GM11168 (cell line): ENCODE measurements around the gene THRA.

Source experiments
- in situ Hi-C: fragments of 300-500 bp; cut with MboI; formaldehyde crosslinking; loops from one replicate; pipeline ENCODE4 v1.12.0; 2022; ENCODE audit warnings: low sequenced_read_pairs; ENCODE audit not compliant: unreplicated experiment

The THRA gene

DNA sequence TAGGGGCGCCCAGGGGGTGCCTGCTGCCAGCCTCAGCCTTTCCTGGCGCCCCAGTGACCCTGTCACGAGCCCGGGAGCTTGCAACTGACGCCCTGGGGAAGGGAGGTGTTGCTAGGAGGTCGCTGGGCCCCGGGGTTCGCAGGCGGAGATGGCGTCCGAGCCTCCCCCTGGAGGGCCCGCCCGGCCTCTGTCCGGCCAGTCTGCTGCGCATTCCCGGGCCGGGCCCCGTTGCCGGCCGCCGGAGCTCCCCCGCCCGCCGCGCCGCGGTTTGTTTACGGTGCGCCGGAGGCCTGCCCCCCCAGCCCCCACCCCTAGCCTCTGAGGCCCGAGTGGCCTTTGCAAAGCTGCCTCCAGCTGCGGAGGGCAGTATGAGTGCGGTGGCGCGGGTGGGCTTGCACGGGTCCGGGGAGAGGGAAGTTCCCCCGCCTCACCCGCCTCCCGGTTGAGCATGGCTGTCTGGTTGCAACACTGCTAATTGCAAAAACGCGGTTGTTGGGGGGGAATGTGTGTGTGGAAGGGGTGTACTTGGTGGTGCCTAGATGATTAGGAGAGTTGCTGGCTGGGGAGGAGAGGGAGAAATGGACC lies 514 bp downstream of the THRA start:
- in situ Hi-C loops, result no loop called here

DNA sequence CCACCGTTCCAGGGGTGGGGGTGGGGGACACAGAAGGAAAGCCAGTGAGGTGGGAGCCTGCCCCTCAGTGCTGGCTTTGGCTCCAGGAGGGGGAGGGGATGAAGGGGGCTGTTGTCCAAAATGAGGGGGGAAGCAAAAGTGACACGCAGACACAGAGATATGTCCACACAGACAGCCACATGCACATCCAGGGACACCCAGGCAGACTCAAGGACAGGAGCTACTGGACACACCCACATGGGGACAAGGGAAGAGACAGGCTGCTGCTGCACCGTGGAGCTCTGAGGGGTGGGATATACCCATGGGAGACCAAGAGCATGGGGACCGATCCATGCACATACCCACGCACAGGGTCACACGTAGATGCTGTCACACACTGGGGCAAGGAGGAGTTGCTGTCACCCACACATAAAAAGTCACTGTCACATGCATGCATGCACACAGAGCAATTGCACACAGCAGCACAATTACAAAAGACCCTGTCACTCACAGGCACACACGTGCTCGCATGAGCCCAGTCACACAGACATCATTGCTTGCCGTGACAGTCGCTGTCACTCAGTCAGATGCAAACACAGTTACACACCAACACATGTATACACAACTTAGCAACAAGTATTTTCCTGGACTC lies 1.3 kb downstream of the THRA start:
- in situ Hi-C loops, result no loop called here

DNA sequence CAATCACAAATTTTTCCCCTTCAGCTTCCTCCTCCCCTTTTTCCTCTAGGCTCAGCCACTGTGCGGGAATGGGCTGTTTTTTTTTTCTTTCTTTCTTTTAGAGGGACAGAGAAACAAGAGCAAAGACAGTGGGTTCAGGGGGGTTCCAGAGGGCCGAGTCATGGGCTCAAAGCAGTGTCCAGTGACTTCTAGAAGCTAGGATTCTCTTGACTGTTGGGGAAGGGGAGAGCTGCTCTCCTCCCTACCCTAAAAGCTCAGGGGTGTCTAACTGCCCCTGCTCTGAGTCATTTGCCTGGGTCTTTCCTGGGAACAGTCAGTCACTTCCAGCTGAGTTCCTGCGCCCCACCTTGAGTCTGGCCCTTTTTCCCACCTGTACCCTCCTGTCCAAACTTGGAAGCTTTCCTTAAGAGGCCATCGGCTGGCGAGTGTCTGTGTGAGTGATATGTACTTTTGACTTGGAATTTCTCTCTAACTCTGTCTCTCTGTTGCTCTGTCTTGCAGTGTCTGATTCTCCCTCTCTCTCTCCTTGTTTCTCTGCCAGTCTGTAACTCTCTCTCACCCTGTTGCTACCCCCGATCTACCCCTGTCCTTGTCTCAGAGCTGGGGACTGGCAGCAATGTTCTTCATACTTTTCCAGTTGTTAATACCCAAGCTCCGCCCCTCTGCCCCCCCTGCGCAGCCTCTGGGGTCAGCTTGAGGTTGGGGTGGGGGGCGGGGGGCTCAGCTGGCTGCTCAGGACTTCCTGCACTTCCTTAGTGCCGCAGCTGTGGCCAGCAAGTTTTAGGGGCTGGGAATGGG lies 2.4 kb downstream of the THRA start:
- in situ Hi-C loops, result no loop called here

DNA sequence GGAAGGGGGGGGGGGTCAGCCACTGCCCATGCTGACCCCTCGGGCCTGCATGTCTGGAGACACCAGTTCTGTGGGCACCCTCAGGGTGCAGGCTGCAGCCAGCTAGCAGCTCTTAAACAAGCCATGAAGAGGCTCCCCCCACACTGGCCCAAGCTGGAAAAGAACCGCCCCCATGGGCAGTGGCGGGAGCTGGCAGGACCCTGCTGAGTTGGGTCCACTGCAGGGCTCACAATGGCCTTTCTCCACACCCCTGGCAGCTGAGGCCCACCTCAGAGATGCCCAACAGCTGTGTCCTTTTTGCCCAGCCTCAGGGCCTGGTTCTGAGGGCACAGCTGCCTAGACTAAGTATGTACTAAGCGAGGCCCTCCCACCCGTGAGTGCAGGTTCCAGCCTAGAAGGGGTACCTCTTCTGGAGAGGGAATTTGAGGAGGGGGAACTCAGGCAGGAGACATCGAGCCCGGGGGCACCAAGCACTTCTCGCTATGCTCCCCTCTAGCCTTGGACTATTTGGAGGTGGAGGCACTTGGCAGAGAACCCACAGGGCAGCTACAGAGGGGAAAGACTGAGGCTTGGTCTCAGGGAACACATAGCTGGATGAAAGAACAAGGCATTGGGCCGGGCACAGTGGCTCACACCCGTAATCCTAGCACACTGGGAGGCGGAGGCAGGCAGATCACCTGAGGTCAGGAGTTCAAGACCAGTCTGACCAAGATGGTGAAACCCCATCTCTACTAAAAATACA lies 3.2 kb downstream of the THRA start:
- in situ Hi-C loops, result no loop called here

DNA sequence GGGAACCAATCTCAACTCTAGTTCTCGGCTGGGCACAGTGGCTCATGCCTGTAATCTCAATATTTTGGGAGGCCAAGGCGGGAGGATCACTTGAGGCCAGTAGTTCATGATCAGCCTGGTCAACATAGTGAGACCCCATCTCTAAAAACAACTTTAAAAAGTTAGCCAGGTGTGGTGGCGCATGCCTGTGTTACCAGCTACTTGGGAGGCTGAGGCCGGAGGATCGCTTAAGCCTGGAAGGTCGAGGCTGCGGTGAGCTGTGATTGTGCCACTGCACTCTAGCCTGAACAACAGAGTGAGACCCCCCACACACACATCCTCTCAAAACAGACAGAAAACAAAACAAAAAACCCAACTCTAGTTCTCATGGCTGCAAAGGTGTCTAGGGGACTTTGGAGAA lies 4.9 kb downstream of the THRA start:
- in situ Hi-C loops, result no loop called here

DNA sequence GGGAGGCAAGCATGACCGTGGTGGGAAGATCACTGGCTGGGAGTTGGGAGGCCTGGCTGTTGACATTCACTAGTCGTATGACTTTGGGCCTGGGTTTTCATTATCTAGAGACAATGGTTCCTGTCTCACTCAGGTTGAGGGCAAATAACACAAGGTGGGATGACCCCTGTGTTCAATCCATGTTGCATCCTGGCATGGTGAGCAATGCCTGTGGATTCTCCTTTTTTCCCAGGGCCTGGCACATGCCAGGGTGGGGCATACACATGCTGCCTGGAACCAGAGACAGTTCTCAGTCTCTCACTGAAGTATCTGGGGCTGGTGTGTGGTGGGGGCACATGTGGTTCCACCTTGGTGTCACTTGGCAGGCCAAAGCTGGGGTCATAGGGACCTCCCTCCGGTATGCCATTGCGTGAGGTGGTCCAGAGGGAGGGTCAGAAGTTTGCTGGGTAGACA lies 5.4 kb downstream of the THRA start:
- in situ Hi-C loops, result no loop called here

DNA sequence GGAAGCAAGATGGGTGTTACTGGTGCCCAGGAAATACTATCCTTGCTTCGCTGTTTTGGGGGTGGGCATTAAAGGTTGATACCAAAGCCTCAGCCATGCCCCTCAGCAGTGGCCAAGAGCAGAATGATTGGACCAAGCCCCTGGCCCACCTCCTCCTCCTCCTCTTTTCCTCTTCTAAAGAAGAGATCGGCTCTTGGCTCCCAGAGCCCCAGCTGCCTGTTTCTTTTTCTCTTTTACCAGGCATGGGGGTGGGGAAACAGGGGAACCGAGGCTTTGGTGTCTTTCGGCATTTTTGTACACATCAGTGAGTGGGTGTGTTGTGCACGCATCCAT lies 5.8 kb downstream of the THRA start:
- in situ Hi-C loops, result no loop called here

DNA sequence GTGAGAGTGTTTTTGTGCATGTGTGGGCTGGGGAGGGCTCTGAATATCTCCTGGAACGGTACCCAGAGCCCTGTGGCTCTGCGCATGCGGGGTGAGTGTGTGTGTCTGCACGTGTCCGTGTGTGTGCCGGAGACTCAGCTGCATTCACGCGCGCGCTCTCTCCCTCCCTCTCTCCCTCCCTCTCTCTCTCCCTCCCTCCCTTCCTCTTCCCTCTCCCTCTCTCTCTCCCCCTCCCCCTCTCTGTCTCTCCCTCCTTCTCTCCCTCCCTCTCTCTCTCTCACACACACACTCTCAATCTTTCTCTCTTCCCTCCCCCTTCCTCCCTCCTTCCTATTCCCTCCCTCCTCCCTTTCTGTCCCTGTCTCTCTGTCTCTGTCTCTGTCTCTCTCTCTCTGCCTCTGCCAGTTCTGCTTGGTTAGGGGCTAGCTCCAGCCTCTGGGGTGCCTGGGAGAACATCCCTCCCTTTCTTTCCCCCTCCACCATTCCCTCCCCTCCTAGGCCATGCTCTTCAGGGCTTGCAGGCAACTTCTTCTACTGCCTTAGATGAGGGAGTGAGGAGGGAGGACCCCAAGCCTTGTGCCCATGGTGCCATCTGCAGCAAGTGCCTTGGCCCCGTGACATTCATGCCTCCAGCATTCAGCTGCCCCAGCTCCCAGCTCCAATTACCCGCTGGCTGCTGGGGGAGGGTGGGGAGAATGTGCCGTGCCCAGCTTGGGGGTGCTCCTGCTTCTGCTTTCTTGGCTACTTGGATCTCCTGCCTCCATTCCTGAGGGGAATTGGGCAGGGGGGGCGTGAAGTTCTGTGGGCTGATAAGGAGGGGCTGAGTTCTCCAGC lies 6.4 kb downstream of the THRA start:
- in situ Hi-C loops, result no loop called here

DNA sequence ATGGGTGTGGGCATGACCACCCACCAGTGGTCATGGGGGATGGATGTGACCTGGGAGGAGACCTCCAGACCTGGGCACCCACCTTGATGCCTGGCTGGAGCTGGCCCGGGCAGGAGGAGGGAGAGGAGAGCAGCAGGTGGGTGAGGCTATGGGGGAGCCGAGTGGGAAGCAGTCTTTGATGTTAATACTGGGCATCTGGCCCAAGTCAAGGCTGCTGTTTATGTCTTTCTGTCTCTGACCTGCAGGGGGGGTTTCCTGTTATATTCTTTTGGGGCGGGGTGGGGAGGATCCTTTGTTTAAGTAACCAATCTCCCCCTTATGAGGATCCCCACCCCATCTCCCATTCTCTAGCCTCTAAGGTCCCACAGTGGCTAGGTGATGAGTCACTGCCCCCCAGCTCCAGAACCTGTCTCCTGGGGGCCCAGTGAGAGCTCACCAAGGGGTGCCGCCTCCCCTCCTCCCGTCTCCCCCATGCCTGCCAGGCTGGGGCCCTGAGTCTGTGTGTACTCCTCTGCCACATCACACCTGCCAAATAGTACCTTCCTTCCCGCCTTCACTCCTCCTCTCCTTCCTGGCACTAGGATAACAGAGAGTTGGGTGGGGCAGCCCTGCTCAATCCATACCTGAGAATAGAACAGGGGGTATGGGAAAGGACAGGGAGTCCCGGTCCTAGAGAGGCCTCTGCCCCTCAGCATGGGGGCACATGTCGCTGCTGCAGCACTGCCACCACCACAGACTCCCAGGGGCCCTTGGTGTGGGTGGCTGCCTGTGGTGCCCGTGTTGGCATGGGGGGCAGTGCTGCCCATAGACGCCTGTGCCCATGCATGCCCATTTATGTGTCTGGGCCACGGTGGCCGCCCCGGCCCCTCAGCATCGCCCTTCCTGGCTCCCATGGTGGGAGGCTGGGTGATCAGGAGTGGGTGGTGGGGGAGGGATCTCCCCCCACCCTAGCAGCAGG lies 7.3 kb downstream of the THRA start:
- in situ Hi-C loops, result no loop called here

DNA sequence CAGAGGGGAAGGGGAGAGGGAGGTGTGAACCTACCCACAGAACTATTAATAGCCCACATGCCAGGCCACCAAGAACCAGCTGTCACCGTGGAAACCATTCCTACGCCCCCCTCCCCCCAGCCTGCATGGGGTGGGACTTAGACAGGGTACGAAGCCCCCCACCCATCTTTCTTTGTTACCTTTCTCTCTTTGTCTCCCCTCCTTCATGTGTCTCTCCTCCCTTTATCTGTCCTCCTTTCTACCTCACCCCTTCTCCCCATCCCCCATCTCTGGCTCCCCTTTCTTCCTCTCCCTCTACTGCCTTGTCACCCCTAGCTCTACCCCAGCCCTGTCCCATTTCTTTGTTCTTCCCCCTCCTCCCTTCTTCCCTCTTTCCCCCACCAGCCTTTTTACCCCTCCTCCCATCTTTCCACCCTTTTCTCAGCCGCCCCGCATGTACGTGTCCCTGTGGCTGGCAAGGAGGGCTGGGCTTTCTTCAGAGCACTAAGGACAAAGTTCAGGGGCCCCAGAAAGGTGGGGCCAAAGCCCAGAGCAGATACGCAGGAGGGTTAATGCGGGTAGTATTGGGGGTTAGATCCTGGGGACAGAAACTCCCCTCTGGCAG lies 8.0 kb downstream of the THRA start:
- in situ Hi-C loops, result no loop called here

DNA sequence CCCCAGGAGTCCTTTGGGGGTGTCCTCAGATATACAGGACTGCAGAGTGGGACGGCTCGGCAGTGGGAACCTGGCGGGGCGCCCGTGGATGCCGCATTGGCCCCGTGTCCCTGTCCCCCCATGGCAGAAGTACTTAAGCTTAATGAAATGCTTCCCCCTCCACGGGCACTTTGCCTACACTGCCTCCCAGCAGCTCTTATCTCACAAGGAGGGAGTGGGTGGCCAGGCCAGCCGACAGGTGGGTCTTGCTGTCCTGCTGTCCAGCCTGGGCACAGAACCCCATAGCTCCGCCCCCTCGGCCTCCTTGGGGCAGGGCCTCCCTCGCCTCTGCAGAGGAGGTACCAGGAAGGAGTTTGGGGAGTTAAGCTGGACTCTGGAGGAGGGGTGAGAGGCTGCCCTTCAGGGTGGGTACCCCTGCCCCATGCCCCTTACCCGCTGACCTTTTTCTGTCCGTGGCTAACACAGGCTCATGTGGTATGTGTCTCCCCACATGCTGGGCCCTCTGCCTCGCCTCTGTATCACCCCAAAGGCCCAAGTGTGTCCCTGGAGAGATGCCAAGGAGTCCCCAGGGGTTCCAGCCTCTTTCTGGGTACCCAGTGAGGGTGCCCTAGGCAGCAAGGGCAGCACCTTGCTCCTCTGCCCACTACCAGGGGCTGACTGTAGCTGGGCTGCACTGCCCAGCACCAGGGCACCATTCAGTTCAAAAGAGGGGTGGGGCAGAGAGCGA lies 8.7 kb downstream of the THRA start:
- in situ Hi-C loops, result no loop called here

DNA sequence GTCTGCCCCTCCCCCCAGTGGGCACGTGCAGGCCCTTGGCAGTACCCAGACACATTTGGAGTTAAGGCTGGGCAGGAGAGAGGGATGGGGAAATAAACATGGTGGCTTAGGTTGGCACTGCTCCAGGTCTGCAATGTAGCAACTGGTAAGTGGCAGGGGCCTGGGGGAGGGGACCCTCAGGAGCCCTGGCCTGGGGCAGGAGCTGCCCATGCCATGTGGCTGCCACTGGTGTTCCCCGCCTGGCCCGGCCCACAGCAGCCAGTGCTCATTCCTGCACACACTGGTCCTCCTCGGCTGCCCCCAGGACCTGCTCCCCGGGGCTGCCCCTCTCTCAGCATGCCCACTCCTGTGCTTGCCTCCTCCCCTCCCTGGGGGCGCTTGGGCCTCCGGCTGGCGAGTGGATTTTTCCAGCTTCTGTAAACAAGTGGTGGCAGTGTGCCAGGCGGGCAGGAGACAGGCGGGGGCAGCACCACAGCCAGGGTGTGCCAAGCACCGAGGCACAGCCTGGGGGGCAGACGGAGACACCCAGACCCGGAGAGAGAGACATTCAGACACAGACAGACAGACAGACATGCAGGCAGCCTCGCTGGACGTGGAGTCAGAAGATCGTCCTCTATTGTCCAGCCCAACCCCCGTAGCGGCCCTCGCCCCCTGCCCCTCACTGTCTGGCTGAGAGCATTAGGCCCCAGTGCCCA lies 9.4 kb downstream of the THRA start:
- in situ Hi-C loops, result no loop called here

DNA sequence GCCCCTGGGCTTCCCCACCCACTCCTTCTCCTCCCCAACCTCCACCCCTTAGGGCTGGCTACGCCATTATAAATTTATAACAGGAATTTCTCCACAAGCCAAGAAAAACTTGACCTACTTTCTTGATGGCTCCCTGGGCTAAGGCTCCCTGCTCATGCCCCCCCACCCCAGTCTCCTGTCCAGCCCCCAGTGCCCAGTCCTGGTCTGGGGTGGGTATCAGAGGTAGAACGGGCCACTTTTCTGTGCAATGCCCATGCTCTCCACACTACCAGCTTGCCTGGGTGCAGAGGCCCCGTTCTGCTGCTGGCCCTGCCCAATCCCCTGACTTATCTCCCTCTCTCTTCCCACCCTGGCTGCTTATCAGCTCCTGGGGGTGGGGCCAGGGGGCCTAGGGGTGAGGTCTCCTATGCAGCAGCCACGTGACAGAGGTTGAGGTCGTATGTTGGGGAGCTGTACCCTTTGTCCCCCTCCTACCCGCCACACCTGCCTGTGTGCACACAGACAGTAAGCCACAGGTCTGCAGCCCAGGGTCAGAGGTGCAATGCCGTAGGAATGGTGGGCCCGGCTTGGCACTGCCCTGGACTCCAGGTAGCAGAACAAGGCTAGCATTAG lies 10.1 kb downstream of the THRA start:
- in situ Hi-C loops, result no loop called here

DNA sequence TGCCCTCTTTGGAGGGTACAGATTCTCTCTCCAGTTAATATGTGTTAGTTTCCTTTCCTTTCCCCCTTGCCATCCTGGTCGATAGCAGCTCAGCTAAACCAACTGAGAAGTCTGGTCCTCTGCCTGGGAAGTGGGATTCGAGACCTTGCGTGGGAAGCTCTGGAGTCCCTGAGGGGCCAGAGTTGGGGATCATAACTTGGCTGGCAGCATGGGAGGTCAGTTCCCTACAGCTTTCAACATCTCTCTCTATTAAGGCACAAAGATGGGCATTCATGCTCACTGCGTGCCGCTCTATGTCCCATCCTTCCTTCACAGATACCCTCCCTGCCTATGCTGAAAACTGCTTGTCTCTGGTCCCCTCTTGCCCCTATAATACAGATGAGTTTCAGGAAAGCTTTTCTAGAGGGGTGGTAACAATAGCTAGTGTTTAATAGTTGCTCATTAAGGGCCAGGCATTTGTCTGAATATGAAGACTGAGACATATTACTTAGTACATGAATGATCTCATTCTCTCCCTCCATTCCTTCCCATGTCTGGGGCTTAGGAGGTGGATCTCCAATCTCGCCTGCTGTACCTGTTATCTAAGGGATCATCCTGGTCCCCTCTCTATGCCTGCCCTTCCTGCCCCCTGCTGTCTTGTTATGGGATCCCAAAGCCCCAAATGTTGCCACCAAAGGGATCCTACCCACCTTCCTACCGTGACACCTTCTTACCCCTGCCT lies 10.8 kb downstream of the THRA start:
- in situ Hi-C loops, result no loop called here

DNA sequence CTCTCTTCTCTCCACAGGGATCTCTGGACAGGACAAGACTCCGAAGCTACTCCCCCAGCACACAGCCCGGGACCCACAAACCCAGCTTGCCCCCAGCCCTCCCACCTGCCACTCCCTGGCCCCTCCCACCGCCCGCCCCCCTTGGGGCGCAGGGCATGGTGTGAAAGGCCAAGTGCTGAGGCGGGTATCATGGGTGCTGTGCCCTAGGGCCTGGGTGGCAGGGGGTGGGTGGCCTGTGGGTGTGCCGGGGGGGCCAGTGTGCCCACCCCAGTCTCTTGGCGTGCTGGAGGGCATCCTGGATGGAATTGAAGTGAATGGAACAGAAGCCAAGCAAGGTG lies 11.4 kb downstream of the THRA start:
- in situ Hi-C loops, result no loop called here

DNA sequence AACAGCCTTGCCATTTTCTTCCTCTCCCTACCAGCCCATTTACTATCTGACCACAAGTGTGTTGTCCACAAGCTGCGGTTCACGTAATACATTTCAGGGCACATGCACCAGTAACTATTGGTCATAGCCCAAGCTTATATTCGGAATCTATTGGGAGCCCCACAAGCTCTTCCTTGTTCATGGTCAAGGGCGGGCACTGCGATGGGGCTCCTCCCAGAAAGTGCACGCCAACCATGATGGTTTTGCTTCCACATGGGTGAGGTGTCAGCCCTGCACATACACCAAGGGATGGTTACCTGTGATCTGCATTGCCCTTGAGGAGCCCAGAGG lies 12.1 kb downstream of the THRA start:
- in situ Hi-C loops, result no loop called here
